ENCODE data around the gene ANKRD60. TPM values are rescaled to one million over a fixed set of nuclear protein-coding genes. Genes with fewer than 3 reads are reported as not detected.

ANKRD60 gene
- total RNA-seq, 3 donors from 2014 or later: not detected

DNA sequence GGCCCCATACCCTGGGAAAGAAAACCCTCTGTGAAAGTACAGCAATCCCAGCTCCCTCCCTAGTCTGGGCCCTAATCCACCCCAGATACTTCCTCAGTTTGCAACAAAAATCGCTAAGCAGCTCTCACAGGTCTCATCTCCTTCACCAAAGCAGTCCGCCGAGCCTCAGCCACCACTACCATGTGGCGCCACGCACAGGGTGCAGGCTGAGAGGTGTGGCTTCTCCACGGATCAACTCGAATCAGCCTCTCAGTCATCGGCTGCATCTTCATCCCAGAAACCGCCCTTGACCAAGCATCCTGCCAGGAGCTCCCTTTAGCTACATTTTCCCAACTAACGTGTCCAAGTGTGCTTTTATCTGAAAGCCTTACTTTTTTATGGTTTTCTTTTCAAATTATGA lies 50.7 kb downstream of the ANKRD60 start:
- intact Hi-C loops (cut with DNase I; ENCODE audit: low total_unique reads): no loop called here
- H3K9me3 ChIP-seq: no peaks in the 10 kb centered on the region
- no peaks in the 10 kb centered on the region for H3K27me3 ChIP-seq
- H3K4me1 ChIP-seq: peaks cover 0 to 8% of the 10 kb centered on the region in 2 donors
- DNase-seq (ENCODE audit: low spot score in 2 of 2): no peak
- TF ChIP-seq, protein P1, sequence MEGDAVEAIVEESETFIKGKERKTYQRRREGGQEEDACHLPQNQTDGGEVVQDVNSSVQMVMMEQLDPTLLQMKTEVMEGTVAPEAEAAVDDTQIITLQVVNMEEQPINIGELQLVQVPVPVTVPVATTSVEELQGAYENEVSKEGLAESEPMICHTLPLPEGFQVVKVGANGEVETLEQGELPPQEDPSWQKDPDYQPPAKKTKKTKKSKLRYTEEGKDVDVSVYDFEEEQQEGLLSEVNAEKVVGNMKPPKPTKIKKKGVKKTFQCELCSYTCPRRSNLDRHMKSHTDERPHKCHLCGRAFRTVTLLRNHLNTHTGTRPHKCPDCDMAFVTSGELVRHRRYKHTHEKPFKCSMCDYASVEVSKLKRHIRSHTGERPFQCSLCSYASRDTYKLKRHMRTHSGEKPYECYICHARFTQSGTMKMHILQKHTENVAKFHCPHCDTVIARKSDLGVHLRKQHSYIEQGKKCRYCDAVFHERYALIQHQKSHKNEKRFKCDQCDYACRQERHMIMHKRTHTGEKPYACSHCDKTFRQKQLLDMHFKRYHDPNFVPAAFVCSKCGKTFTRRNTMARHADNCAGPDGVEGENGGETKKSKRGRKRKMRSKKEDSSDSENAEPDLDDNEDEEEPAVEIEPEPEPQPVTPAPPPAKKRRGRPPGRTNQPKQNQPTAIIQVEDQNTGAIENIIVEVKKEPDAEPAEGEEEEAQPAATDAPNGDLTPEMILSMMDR (IDR thresholded peaks at IDR 0.05): no peak
- TF ChIP-seq POLR2A (IDR thresholded peaks at IDR 0.05) (no peak), POLR2AphosphoS5 (IDR thresholded peaks at IDR 0.05) (no peak)
- H3K4me3 ChIP-seq: no peak overlapping the region
- H3K27ac ChIP-seq: no peak overlapping the region
- H3K36me3 ChIP-seq: no peaks in the 10 kb centered on the region

DNA sequence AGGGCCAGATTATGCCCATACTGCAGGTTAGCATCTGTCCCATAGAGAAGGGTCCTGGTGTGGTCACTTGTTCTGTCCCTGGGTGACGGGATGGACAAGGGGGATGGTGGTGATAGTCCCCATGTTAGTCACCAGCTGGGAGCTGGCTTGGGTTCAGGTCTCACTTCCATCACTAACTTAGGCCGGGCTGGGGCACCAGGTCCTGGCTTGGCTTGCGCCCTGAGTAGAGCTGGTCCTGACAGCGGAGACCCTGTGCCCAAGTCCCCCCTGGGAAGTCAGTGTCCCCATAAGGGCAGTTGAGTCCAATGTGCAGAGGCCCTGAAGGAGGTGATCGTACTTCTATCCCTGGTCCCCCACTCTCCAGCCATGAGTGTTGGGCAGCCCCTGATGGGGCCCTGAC lies 52.6 kb downstream of the ANKRD60 start:
- Histone ChIP-seq H3K9me3 (no peaks in the 10 kb centered on the region), H3K27ac (peak overlapping the region; percentile 58 to 88), H3K36me3 (no peaks in the 10 kb centered on the region), H3K4me1 (peaks cover 0 to 8% of the 10 kb centered on the region in 2 donors), H3K4me3 (no peak overlapping the region), H3K27me3 (no peaks in the 10 kb centered on the region)
- no peak for DNase-seq (ENCODE audit: low spot score in 2 of 2)
- intact Hi-C loops (cut with DNase I; ENCODE audit: low total_unique reads): no loop called here
- TF ChIP-seq POLR2A (IDR thresholded peaks at IDR 0.05): no peak
- TF ChIP-seq, protein P1 (IDR thresholded peaks at IDR 0.05): no peak
- no peak for TF ChIP-seq POLR2AphosphoS5 (IDR thresholded peaks at IDR 0.05)

DNA sequence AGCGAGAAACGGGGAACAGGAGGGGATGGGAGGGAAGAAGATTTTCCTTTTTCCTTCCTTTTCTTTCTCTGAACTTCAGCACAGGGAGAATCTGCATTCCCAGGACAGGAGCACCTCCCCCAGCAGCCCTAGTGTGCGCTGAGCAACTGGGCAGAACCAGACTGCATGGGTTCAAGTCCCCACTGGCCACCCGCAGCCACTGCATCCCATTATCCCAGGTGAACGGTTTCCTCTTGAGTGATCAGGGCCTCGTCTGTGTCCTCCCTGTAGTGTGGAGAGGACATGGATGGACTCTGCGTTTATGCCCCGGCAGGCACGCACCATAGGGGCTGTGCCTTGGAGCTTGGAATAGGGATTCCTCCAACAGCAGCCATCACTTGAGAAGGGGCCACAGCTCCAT lies 53.0 kb downstream of the ANKRD60 start:
- peak overlapping the region; percentile 58 to 88 for H3K27ac ChIP-seq
- H3K36me3 ChIP-seq: no peaks in the 10 kb centered on the region
- H3K9me3 ChIP-seq: no peaks in the 10 kb centered on the region
- H3K4me3 ChIP-seq: peak overlapping the region in 1 of 3 donors; percentile 25
- no peak for DNase-seq (ENCODE audit: low spot score in 2 of 2)
- no peaks in the 10 kb centered on the region for H3K27me3 ChIP-seq
- TF ChIP-seq, protein P1 (IDR thresholded peaks at IDR 0.05): no peak
- TF ChIP-seq POLR2A (IDR thresholded peaks at IDR 0.05) (no peak), POLR2AphosphoS5 (IDR thresholded peaks at IDR 0.05) (no peak)
- intact Hi-C loops (cut with DNase I; ENCODE audit: low total_unique reads): no loop called here
- H3K4me1 ChIP-seq: peaks cover 0 to 8% of the 10 kb centered on the region in 2 donors

DNA sequence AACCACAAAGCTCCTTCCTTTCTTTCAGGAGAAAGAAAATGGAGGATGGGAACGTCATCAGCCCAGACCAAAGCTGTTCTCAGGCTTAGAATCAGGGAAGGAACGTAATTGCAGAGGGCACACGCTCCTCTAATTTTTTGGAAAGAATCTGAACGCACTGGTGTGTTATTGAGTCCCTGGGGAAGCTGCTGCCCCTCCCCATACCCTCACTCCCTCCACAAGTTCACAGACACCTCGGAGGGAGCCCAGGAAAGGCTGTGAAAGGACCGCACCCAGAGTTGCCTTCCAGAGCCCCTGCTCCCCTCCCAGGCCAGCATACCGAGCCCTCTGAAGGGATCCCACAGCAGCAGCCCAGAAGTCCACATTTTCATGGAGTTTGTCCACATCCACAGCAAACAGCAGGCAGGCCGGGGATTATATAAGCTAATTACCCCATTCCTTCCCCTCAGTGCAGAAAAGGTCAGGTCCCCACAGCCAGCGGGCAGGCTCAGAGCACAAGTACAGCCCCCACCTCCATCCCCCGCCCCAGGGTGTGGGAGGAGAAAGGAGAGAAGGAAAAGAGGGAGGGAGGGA lies 53.7 kb downstream of the ANKRD60 start:
- H3K4me1 ChIP-seq: peaks cover 0 to 7% of the 10 kb centered on the region in 2 donors
- H3K9me3 ChIP-seq: no peaks in the 10 kb centered on the region
- DNase-seq (ENCODE audit: low spot score in 2 of 2): no peak
- no peak for TF ChIP-seq POLR2A (IDR thresholded peaks at IDR 0.05)
- no peak for TF ChIP-seq POLR2AphosphoS5 (IDR thresholded peaks at IDR 0.05)
- TF ChIP-seq, protein P1 (IDR thresholded peaks at IDR 0.05): no peak
- H3K27ac ChIP-seq: peak overlapping the region; percentile 58 to 88
- H3K36me3 ChIP-seq: no peaks in the 10 kb centered on the region
- intact Hi-C loops (cut with DNase I; ENCODE audit: low total_unique reads): no loop called here
- no peaks in the 10 kb centered on the region for H3K27me3 ChIP-seq
- H3K4me3 ChIP-seq: peak overlapping the region; percentile 25 to 56 (median 26)

DNA sequence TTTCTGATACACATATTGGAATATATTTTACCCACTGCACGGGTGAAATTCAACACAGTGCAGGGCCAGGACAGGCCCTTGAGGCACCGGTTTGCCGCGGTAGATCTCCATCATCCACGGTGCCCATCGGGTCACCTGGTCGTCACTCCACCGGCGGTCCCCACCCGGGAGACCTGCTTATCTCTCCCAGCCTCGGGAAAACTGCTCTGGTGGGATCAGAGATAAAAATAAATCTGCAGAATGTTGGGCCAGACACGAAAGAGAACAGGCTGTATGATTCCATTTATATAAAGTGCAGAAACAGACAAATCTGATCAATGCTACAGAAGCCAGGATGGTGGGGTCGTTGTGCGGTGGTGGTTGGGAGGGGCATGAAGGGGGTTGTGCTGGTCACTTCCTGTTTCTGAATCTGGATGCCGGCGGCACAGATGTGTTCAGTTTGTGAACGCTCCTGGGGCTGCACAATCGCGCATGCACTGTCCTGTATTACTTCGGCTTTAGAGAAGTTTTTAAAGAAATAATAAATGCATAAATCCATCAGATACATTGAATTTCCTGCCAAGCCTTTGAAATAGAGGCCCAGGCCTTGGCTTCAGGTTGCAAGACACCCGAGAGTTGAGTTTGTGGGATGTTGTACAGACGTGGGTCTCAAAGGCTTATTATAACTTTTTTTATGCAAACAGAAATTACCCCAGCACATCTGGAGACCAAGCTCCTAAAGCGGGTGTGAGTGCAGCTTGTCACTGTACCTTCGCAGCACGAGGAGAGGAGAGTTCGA lies 54.3 kb downstream of the ANKRD60 start:
- Histone ChIP-seq H3K4me3 (peak overlapping the region; percentile 25 to 56 (median 26)), H3K27ac (peak overlapping the region; percentile 58 to 88), H3K9me3 (no peaks in the 10 kb centered on the region), H3K27me3 (no peaks in the 10 kb centered on the region), H3K4me1 (peaks cover 0 to under 1% of the 10 kb centered on the region in 2 donors), H3K36me3 (no peaks in the 10 kb centered on the region)
- TF ChIP-seq, protein P1 (IDR thresholded peaks at IDR 0.05): no peak
- no peak for TF ChIP-seq POLR2AphosphoS5 (IDR thresholded peaks at IDR 0.05)
- TF ChIP-seq POLR2A (IDR thresholded peaks at IDR 0.05): no peak
- intact Hi-C loops (cut with DNase I; ENCODE audit: low total_unique reads): no loop called here
- DNase-seq (ENCODE audit: low spot score in 2 of 2): no peak

Measured in breast epithelium (tissue), 4 donors.